ENCODE results near the gene TSPAN9. TPM values are rescaled to one million over a fixed set of nuclear protein-coding genes. Genes with fewer than 3 reads are reported as not detected.

TSPAN9 gene
- total and polyA plus RNA-seq, 4 donors = 7.1 to 50.6 (median 35.5) TPM

DNA sequence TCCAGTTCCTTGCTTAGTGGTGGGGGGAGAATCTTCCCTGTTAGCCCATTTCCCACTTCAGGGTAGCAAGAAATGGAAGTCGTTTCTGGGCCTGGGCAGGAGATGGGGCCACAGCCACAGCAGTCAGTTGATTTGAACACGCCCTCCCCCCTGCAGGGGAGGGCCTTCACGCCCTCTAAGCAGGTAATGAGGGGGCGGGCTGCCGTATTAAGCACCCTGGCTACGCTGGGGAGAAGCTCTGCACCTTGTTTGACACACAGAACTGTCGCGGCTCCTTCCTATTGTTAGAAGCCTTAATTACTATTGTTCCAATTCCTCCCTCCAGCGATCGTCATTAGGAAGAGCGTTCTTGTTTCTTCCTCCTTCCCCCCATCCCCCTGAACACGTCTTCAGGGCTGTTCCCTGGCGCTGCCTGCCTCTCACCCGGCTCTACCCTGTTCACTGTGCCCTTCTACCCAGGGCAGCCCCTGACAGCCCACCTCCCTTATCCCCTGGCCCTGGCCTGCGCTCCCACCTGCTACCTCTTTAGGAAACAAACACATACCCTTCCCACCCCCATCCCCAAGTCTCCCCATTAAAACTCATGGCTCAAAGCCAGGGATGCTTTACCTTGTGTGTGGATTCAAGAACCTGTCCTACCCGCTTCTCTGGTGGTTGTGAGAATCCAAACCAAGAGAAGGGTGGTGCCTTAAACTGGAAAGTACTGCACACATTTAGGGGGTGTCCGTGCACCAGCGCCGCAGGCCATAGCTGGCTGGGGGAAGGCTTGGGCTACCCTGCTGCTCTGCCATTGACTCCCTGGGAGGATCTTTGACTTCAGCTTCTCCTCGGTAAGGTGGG lies 137.6 kb downstream of the TSPAN9 start:
- no peak for ATAC-seq (ENCODE audit: low FRiP score)
- no peak overlapping the region for H3K27ac ChIP-seq (ENCODE audit: low read depth in 1 of 2, low read length in 2 of 2)
- DNase-seq = no peak
- H3K27me3 ChIP-seq (ENCODE audit: control insufficient read depth in 1 of 2, insufficient read depth in 2 of 2, low read length in 1 of 2) = no peaks in the 10 kb centered on the region
- H3K36me3 ChIP-seq (ENCODE audit: control insufficient read depth in 1 of 2, insufficient read depth in 2 of 2, low read length in 1 of 2) = no peaks in the 10 kb centered on the region
- intact Hi-C loops (cut with DNase I) = no loop called here
- H3K9me3 ChIP-seq (ENCODE audit: control insufficient read depth, low read length) = no peaks in the 10 kb centered on the region
- H3K4me3 ChIP-seq (ENCODE audit: low read length in 2 of 2) = no peak overlapping the region
- no peaks in the 10 kb centered on the region for H3K4me1 ChIP-seq (ENCODE audit: control insufficient read depth in 1 of 2, insufficient read depth in 2 of 2, low read length in 2 of 2)
- 91 to 92% methylated on average over 20 of the region's 20 CpGs for WGBS, 2 donors

DNA sequence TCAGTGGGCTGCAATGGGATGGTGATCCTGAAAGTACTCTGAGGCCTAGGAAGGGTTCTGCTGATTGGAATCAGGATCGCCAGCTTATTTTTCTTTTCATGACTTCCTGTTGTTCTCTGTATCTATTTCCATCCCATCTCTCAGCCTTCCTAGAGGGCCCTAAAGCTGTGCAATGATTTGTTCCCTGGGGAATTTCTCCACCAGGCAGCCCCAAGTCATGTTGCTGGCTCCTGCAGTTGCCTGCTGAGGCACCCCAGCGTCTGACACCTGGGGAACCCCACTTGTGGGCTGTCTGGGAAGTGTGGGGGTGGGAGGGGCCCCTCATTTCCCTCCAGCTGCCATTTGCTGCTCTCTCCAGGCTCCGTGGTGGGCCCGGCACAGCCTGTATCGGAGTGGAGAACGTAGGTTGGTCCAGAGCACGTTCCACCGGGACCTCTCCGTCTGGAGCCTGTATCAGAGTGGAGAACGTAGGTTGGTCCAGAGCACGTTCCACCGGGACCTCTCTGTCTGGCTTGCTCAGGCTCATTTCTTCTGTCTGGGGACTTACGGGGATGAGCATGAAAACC lies 138.3 kb downstream of the TSPAN9 start:
- Histone ChIP-seq H3K4me1 (ENCODE audit: control insufficient read depth in 1 of 2, insufficient read depth in 2 of 2, low read length in 2 of 2) (no peaks in the 10 kb centered on the region), H3K36me3 (ENCODE audit: control insufficient read depth in 1 of 2, insufficient read depth in 2 of 2, low read length in 1 of 2) (no peaks in the 10 kb centered on the region), H3K27me3 (ENCODE audit: control insufficient read depth in 1 of 2, insufficient read depth in 2 of 2, low read length in 1 of 2) (no peaks in the 10 kb centered on the region), H3K4me3 (ENCODE audit: low read length in 2 of 2) (no peak overlapping the region), H3K9me3 (ENCODE audit: control insufficient read depth, low read length) (no peaks in the 10 kb centered on the region), H3K27ac (ENCODE audit: low read depth in 1 of 2, low read length in 2 of 2) (no peak overlapping the region)
- 95 to 98% methylated on average over 13 of the region's 13 CpGs for WGBS, 2 donors
- ATAC-seq (ENCODE audit: low FRiP score) (no peak), DNase-seq (no peak)
- intact Hi-C loops (cut with DNase I) = no loop called here

DNA sequence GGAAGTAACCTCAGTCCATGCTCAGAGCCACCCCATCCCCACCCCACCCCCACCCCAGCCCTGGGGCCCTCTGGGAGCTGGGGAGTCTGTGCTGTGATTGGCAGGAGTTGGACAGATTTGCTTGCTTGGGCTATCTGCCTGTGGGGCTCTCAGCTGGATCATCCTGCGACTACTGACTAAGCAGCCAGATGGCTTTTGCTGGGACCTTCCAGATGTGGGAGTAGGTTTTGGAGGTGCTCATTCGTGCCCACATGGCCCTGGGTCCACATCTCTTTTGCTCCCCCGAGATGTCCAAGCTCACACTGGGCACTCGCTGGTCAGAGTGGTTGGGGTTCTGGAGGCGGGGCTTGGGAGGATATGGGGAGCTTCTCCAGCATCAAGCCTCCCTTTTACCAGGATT lies 138.9 kb downstream of the TSPAN9 start:
- intact Hi-C loops (cut with DNase I) = no loop called here
- WGBS, 2 donors = 82 to 85% methylated on average over 5 of the region's 5 CpGs

DNA sequence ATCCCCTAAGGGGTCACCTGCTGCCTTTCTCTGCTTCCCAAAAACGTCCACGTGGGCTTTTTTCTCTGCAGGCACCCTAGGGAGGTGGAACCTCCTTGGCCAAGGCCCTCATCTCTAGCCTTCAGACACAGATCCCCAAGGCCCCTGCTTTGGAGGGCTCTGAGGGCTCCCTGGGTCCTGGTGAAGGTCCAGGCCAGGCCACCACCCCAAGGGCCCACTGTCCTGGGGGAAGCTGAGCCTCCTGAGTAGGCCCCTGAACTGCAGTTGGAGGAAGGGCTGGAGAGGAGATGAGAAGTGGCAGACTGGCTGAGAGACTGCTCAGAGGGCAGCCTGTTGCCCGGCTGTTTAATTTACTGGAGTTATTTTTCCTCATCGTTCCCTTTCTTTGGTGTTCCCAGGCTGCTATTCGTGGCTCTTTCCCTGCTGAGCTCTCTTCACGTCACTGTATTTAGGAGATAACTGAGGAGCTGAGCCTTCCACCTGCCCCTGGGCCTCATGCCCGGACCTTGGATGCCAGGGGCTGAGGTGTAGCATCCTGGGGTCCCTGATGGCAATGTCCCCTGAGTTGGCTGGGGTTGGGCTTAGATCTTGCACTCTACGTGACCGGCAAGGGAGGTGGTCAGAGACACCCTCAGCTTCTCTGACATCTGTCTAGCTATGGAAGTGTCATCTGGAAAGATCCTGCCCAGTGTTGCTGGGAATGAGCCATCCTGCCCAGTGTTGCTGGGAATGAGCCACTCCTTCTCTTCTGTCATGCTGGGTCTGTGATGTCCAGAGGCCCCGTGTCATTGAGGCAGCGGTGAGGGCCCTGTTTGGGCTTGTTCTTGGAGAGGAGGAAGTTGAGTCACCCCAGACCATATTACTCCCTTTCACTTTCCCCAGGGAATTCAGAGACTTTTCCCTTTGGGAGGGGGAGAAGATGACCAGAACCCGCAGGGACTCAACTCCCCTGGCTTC lies 139.8 kb downstream of the TSPAN9 start:
- H3K9me3 ChIP-seq (ENCODE audit: control insufficient read depth, low read length) = no peaks in the 10 kb centered on the region
- ATAC-seq (ENCODE audit: low FRiP score) (peak; percentile 39), DNase-seq (peak; percentile 78 to 88)
- peak overlapping the region; percentile 72 to 76 for H3K27ac ChIP-seq (ENCODE audit: low read depth in 1 of 2, low read length in 2 of 2)
- H3K36me3 ChIP-seq (ENCODE audit: control insufficient read depth in 1 of 2, insufficient read depth in 2 of 2, low read length in 1 of 2) = no peaks in the 10 kb centered on the region
- intact Hi-C loops (cut with DNase I) = no loop called here
- H3K27me3 ChIP-seq (ENCODE audit: control insufficient read depth in 1 of 2, insufficient read depth in 2 of 2, low read length in 1 of 2) = no peaks in the 10 kb centered on the region
- 29 to 37% methylated on average over 12 of the region's 12 CpGs for WGBS, 2 donors
- no peak overlapping the region for H3K4me3 ChIP-seq (ENCODE audit: low read length in 2 of 2)
- no peaks in the 10 kb centered on the region for H3K4me1 ChIP-seq (ENCODE audit: control insufficient read depth in 1 of 2, insufficient read depth in 2 of 2, low read length in 2 of 2)

More for the DNA sequence above, 138.9 kb downstream of the TSPAN9 start:
- H3K27me3 ChIP-seq (ENCODE audit: control insufficient read depth in 1 of 2, insufficient read depth in 2 of 2, low read length in 1 of 2) = no peaks in the 10 kb centered on the region
- H3K4me1 ChIP-seq (ENCODE audit: control insufficient read depth in 1 of 2, insufficient read depth in 2 of 2, low read length in 2 of 2) = no peaks in the 10 kb centered on the region
- H3K27ac ChIP-seq (ENCODE audit: low read depth in 1 of 2, low read length in 2 of 2) = no peak overlapping the region
- no peak for DNase-seq
- H3K9me3 ChIP-seq (ENCODE audit: control insufficient read depth, low read length) = no peaks in the 10 kb centered on the region
- no peak for ATAC-seq (ENCODE audit: low FRiP score)
- no peaks in the 10 kb centered on the region for H3K36me3 ChIP-seq (ENCODE audit: control insufficient read depth in 1 of 2, insufficient read depth in 2 of 2, low read length in 1 of 2)
- no peak overlapping the region for H3K4me3 ChIP-seq (ENCODE audit: low read length in 2 of 2)

DNA sequence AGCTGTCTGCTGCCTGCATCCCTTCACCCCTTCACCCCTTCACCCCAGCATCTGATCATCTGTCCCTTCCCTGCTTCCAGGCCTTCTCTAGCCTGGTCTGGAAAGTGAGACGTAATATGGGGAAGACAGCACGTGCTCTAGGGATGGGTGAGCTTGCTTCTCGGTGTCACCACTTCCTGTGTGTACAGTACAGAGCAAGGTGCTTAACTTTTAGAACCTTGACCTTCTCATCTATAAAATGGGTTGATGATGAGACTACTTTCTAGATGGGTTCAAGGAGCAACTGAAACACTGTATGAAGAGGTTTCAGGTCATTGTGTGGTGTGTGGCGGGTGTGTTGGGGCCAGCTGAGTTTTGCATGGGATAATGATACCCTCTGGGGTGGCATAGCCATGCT lies 140.5 kb downstream of the TSPAN9 start:
- peak overlapping the region in 1 of 2 donors; percentile 33 for H3K27ac ChIP-seq (ENCODE audit: low read depth in 1 of 2, low read length in 2 of 2)
- H3K36me3 ChIP-seq (ENCODE audit: control insufficient read depth in 1 of 2, insufficient read depth in 2 of 2, low read length in 1 of 2) = no peaks in the 10 kb centered on the region
- ATAC-seq (ENCODE audit: low FRiP score) (no peak), DNase-seq (no peak)
- no peak overlapping the region for H3K4me3 ChIP-seq (ENCODE audit: low read length in 2 of 2)
- 91 to 92% methylated on average over 4 of the region's 4 CpGs for WGBS, 2 donors
- no peaks in the 10 kb centered on the region for H3K9me3 ChIP-seq (ENCODE audit: control insufficient read depth, low read length)
- intact Hi-C loops (cut with DNase I) = no loop called here
- H3K27me3 ChIP-seq (ENCODE audit: control insufficient read depth in 1 of 2, insufficient read depth in 2 of 2, low read length in 1 of 2) = no peaks in the 10 kb centered on the region
- H3K4me1 ChIP-seq (ENCODE audit: control insufficient read depth in 1 of 2, insufficient read depth in 2 of 2, low read length in 2 of 2) = no peaks in the 10 kb centered on the region

DNA sequence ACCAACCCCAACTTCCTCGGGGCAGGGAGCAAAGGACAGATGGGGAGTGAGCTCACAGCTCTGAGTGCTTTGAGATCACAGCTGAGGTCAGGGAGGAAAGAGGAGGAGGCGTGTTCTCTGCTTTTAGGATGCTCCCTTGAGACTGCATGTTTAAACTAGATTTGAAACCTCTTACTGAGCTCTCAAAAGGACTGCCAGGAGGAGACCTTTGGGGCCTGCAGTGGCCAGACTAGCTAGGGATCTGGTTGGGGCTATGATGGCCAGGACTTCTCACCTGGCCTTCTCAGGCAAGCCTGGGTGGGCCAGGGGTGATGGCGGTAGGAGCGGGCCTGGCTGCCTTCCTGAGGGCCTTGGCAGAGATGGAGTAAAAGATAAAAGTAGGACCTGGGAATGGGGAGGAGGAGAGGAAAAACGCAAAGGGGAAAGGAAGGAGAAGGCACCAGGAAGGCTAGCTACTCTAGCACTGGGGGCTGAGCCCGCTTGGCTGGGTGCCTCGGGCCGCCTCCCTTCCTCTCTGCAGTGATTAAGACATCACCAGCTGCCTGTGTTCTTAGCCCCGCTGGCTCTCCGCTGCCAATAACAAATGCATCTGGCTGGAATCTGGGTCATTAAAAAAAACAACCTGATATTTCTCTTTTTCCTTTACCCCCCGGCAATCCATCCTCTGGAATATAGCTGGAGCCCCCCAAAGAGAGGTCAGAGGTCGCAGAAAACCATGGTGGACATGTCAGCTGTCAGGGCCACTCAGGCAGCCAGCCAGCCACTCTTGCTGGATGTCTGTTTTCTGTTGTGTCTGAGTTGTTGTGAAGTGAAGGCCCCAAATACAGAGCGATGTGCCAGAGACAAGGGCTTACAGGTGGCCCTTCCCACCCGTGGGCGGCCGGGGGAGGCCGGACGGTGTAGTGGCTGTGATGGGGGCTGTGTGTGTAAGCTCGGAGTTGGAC lies 141.3 kb downstream of the TSPAN9 start:
- WGBS, 2 donors = 30 to 35% methylated on average over 19 of the region's 19 CpGs
- H3K9me3 ChIP-seq (ENCODE audit: control insufficient read depth, low read length) = no peaks in the 10 kb centered on the region
- peak overlapping the region; percentile 32 to 89 for H3K27ac ChIP-seq (ENCODE audit: low read depth in 1 of 2, low read length in 2 of 2)
- ATAC-seq (ENCODE audit: low FRiP score) (peak; percentile 79), DNase-seq (peak; percentile 90 to 95)
- H3K4me1 ChIP-seq (ENCODE audit: control insufficient read depth in 1 of 2, insufficient read depth in 2 of 2, low read length in 2 of 2) = no peaks in the 10 kb centered on the region
- intact Hi-C loops (cut with DNase I) = no loop called here
- no peaks in the 10 kb centered on the region for H3K36me3 ChIP-seq (ENCODE audit: control insufficient read depth in 1 of 2, insufficient read depth in 2 of 2, low read length in 1 of 2)
- no peak overlapping the region for H3K4me3 ChIP-seq (ENCODE audit: low read length in 2 of 2)
- no peaks in the 10 kb centered on the region for H3K27me3 ChIP-seq (ENCODE audit: control insufficient read depth in 1 of 2, insufficient read depth in 2 of 2, low read length in 1 of 2)

DNA sequence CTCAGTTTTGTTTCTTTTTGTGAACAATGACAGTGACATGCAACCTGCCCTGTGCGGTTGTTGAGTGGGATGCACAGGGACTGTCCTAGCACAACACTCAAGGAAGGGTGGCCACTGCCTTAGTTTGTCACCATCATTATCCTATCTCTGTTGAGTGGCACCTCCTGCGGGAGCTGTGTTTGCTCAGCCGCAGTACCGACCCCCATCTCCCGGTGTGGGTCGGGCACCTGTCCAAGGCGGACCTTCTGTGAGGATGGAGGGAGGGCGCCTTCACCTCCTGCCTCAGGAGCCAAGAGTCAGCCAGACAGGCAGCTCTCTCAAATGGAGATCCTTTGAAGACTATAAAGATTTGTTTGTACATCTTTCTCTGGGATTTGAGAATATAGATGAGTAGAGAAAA lies 142.1 kb downstream of the TSPAN9 start:
- Histone ChIP-seq H3K27me3 (ENCODE audit: control insufficient read depth in 1 of 2, insufficient read depth in 2 of 2, low read length in 1 of 2) (no peaks in the 10 kb centered on the region), H3K4me1 (ENCODE audit: control insufficient read depth in 1 of 2, insufficient read depth in 2 of 2, low read length in 2 of 2) (no peaks in the 10 kb centered on the region), H3K4me3 (ENCODE audit: low read length in 2 of 2) (no peak overlapping the region), H3K9me3 (ENCODE audit: control insufficient read depth, low read length) (no peaks in the 10 kb centered on the region), H3K36me3 (ENCODE audit: control insufficient read depth in 1 of 2, insufficient read depth in 2 of 2, low read length in 1 of 2) (no peaks in the 10 kb centered on the region), H3K27ac (ENCODE audit: low read depth in 1 of 2, low read length in 2 of 2) (peak overlapping the region in 1 of 2 donors; percentile 89)
- DNase-seq = no peak
- ATAC-seq (ENCODE audit: low FRiP score) = no peak
- intact Hi-C loops (cut with DNase I) = no loop called here
- 67 to 69% methylated on average over 8 of the region's 8 CpGs for WGBS, 2 donors

Measured in aorta (tissue), 5 donors.